ENCODE data around the gene IMPG1.

DNA sequence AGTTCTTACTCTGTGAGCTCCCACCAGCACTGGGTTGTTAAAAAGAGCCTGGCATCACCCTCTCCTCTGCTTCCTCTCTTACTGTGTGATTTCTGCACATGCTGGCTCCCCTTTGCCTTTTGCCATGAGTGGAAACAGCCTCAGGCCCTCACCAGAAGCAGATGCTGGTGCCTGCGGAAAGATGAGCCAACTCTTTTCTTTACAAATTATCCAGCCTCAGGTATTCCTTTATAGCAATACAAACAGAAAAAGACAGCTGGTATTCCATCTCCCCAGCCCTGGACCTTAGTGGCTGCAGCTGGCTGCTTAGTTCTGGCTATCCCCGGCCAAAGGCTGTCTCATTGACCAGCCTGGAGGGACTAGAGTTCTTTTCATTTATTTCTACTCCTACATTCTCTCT, 129.1 kb downstream of the IMPG1 start:
- TF ChIP-seq, protein P1, sequence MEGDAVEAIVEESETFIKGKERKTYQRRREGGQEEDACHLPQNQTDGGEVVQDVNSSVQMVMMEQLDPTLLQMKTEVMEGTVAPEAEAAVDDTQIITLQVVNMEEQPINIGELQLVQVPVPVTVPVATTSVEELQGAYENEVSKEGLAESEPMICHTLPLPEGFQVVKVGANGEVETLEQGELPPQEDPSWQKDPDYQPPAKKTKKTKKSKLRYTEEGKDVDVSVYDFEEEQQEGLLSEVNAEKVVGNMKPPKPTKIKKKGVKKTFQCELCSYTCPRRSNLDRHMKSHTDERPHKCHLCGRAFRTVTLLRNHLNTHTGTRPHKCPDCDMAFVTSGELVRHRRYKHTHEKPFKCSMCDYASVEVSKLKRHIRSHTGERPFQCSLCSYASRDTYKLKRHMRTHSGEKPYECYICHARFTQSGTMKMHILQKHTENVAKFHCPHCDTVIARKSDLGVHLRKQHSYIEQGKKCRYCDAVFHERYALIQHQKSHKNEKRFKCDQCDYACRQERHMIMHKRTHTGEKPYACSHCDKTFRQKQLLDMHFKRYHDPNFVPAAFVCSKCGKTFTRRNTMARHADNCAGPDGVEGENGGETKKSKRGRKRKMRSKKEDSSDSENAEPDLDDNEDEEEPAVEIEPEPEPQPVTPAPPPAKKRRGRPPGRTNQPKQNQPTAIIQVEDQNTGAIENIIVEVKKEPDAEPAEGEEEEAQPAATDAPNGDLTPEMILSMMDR (IDR thresholded peaks at IDR 0.05) = no peak
- no peak for TF ChIP-seq POLR2AphosphoS5 (IDR thresholded peaks at IDR 0.05)
- TF ChIP-seq POLR2A (IDR thresholded peaks at IDR 0.05) = no peak

Data from upper lobe of left lung (tissue), 4 donors.